Measurements from ENCODE around the gene MED16. TPM values are rescaled to one million over a fixed set of nuclear protein-coding genes. Genes with fewer than 3 reads are reported as not detected.
"Not testable (repeated sequence)": the region's sequence is repeated elsewhere in the genome, so short reads cannot be mapped to it uniquely, and the experiment has no call there.

MED16 gene
- total RNA-seq, 1 donor from 2014 or later = 27.0 TPM

- intact Hi-C loops (cut with DNase I); DNase-seq (ENCODE audit: low spot score): not testable (repeated sequence)
Measured at GRCh38 chr19:877992-878660, 14.9 kb downstream of the MED16 start.

- no peak for DNase-seq (ENCODE audit: low spot score)
- intact Hi-C loops (cut with DNase I) = no loop called here
Measured at GRCh38 chr19:876780-877314, 16.1 kb downstream of the MED16 start.

GRCh38 chr19:876089-876488 is 16.9 kb downstream of the MED16 start:
- intact Hi-C loops (cut with DNase I) = no loop called here

GRCh38 chr19:875265-875879 is 17.6 kb downstream of the MED16 start:
- no peak for DNase-seq (ENCODE audit: low spot score)
- intact Hi-C loops (cut with DNase I) = no loop called here

More at GRCh38 chr19:876089-876488, 16.9 kb downstream of the MED16 start:
- no peak for DNase-seq (ENCODE audit: low spot score)

- DNase-seq (ENCODE audit: low spot score) = no peak
- intact Hi-C loops (cut with DNase I) = no loop called here
Measured at GRCh38 chr19:873561-874041, 19.4 kb downstream of the MED16 start.

GRCh38 chr19:873084-873483 is 19.9 kb downstream of the MED16 start:
- intact Hi-C loops (cut with DNase I) = no loop called here

GRCh38 chr19:872266-872951 is 20.6 kb downstream of the MED16 start:
- peak; percentile 83 for DNase-seq (ENCODE audit: low spot score)
- intact Hi-C loops (cut with DNase I) = no loop called here

More at GRCh38 chr19:873084-873483, 19.9 kb downstream of the MED16 start:
- no peak for DNase-seq (ENCODE audit: low spot score)

GRCh38 chr19:871446-872265 is 21.3 kb downstream of the MED16 start:
- intact Hi-C loops (cut with DNase I) = no loop called here
- DNase-seq (ENCODE audit: low spot score) = no peak

GRCh38 chr19:870963-871401 is 22.0 kb downstream of the MED16 start:
- no peak for DNase-seq (ENCODE audit: low spot score)
- intact Hi-C loops (cut with DNase I) = no loop called here

- intact Hi-C loops (cut with DNase I) = no loop called here
- DNase-seq (ENCODE audit: low spot score) = no peak
Measured at GRCh38 chr19:870314-870713, 22.7 kb downstream of the MED16 start.

GRCh38 chr19:869245-870177 is 23.5 kb downstream of the MED16 start:
- intact Hi-C loops (cut with DNase I) = no loop called here

GRCh38 chr19:868458-869244 is 24.3 kb downstream of the MED16 start:
- intact Hi-C loops (cut with DNase I) = no loop called here
- no peak for DNase-seq (ENCODE audit: low spot score)

More at GRCh38 chr19:869245-870177, 23.5 kb downstream of the MED16 start:
- no peak for DNase-seq (ENCODE audit: low spot score)

GRCh38 chr19:867855-868457 is 25.0 kb downstream of the MED16 start:
- intact Hi-C loops (cut with DNase I) = no loop called here
- no peak for DNase-seq (ENCODE audit: low spot score)

- no peak for DNase-seq (ENCODE audit: low spot score)
Measured at GRCh38 chr19:867301-867793, 25.6 kb downstream of the MED16 start.

GRCh38 chr19:866769-867300 is 26.2 kb downstream of the MED16 start:
- intact Hi-C loops (cut with DNase I) = no loop called here

More at GRCh38 chr19:867301-867793, 25.6 kb downstream of the MED16 start:
- intact Hi-C loops (cut with DNase I) = no loop called here

GRCh38 chr19:863315-863620 is 29.7 kb downstream of the MED16 start:
- intact Hi-C loops (cut with DNase I) = loop anchor here (5.0 kb wide), 1 partner anchor 91 kb away; no protein-coding TSS in a partner anchor
- DNase-seq (ENCODE audit: low spot score) = no peak

More at GRCh38 chr19:866769-867300, 26.2 kb downstream of the MED16 start:
- DNase-seq (ENCODE audit: low spot score) = no peak

All from cardiac septum (tissue), 1 donor.